ENCODE results near the gene KCNK17.
A peak's percentile ranks its signal among the peaks of the same experiment; 100 is the strongest.
"Not testable (repeated sequence)": the region's sequence is repeated elsewhere in the genome, so short reads cannot be mapped to it uniquely, and the experiment has no call there.

The KCNK17 gene

GRCh38 chr6:39302011-39302410, 12.2 kb downstream of the KCNK17 start:
- DNase-seq = no peak

- no peak for DNase-seq
Observed at GRCh38 chr6:39301606-39302005, 12.6 kb downstream of the KCNK17 start.

GRCh38 chr6:39300739-39301138, 13.5 kb downstream of the KCNK17 start:
- DNase-seq = no peak

GRCh38 chr6:39298061-39298460, 16.2 kb downstream of the KCNK17 start:
- DNase-seq = no peak

GRCh38 chr6:39296745-39297640, 17.2 kb downstream of the KCNK17 start:
- DNase-seq = no peak

GRCh38 chr6:39295611-39296011, 18.6 kb downstream of the KCNK17 start:
- no peak for DNase-seq

- DNase-seq = no peak
Observed at GRCh38 chr6:39294899-39295298, 19.3 kb downstream of the KCNK17 start.

GRCh38 chr6:39294133-39294532, 20.1 kb downstream of the KCNK17 start:
- no peak for DNase-seq

- DNase-seq = no peak
Observed at GRCh38 chr6:39292637-39293036, 21.6 kb downstream of the KCNK17 start.

GRCh38 chr6:39289490-39289889, 24.7 kb downstream of the KCNK17 start:
- no peak for DNase-seq

GRCh38 chr6:39287601-39288000, 26.6 kb downstream of the KCNK17 start:
- DNase-seq = no peak

- DNase-seq = not testable (repeated sequence)
Observed at GRCh38 chr6:39286596-39286995, 27.6 kb downstream of the KCNK17 start.

GRCh38 chr6:39282774-39283173, 31.4 kb downstream of the KCNK17 start:
- no peak for DNase-seq

GRCh38 chr6:39281312-39281980, 32.8 kb downstream of the KCNK17 start:
- DNase-seq = no peak

- no peak for DNase-seq
Observed at GRCh38 chr6:39280247-39280731, 33.9 kb downstream of the KCNK17 start.

GRCh38 chr6:39279539-39279938, 34.7 kb downstream of the KCNK17 start:
- DNase-seq = no peak

GRCh38 chr6:39276379-39276995, 37.7 kb downstream of the KCNK17 start:
- no peak for DNase-seq

- no peak for DNase-seq
Observed at GRCh38 chr6:39274903-39275302, 39.3 kb downstream of the KCNK17 start.

- no peak for DNase-seq
Observed at GRCh38 chr6:39274471-39274870, 39.7 kb downstream of the KCNK17 start.

GRCh38 chr6:39273406-39273821, 40.8 kb downstream of the KCNK17 start:
- no peak for DNase-seq

- no peak for DNase-seq
Observed at GRCh38 chr6:39269961-39270360, 44.3 kb downstream of the KCNK17 start.

GRCh38 chr6:39268721-39269120, 45.5 kb downstream of the KCNK17 start:
- DNase-seq = no peak

- peak; percentile 27 for DNase-seq
Observed at GRCh38 chr6:39268171-39268570, 46.0 kb downstream of the KCNK17 start.
